ENCODE measurements around the gene CLDN6.

CLDN6 gene

GRCh38 chr16:2987286-2987685 lies 30.7 kb downstream of the CLDN6 start:
- no peak for DNase-seq (ENCODE audit: low read depth)

DNA sequence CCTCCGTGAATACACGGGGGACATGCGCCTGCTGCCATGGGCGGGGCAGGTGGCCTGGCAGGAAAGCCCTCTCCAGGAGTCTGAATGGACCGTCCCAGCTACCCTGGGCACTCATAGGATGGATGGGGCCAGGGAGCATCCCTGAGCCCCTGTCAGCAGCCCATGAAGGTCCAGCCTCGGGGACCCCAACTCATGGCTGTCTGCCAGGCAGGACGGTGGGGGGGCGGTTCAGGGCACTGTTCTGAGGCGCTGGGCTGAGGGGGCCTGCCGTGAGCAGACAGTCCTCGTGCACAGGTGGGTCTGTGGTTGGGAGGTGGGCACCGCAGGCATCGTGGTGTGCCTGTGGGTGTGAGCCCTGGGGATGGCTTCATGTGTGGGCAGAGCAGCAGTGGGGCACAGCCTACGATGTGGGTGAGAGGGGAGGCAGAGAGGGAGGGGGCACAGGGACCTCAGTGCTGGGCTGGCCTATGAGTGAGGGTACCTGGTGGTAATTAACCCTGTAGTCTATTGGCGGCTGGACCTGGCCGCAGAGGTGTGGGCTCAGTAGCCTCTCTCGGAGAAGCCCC lies 31.3 kb downstream of the CLDN6 start:
- DNase-seq (ENCODE audit: low read depth), result no peak

- DNase-seq (ENCODE audit: low read depth), result no peak
Observed at GRCh38 chr16:2985893-2986355, 32.1 kb downstream of the CLDN6 start.

- DNase-seq (ENCODE audit: low read depth), result no peak
Observed at GRCh38 chr16:2985462-2985861, 32.5 kb downstream of the CLDN6 start.

- DNase-seq (ENCODE audit: low read depth), result peak; percentile 35
Observed at GRCh38 chr16:2983706-2984136, 34.3 kb downstream of the CLDN6 start.

GRCh38 chr16:2982402-2982801 lies 35.6 kb downstream of the CLDN6 start:
- no peak for DNase-seq (ENCODE audit: low read depth)

- DNase-seq (ENCODE audit: low read depth), result no peak
Observed at GRCh38 chr16:2981899-2982250, 36.1 kb downstream of the CLDN6 start.

- DNase-seq (ENCODE audit: low read depth), result no peak
Observed at GRCh38 chr16:2981177-2981898, 36.6 kb downstream of the CLDN6 start.

DNA sequence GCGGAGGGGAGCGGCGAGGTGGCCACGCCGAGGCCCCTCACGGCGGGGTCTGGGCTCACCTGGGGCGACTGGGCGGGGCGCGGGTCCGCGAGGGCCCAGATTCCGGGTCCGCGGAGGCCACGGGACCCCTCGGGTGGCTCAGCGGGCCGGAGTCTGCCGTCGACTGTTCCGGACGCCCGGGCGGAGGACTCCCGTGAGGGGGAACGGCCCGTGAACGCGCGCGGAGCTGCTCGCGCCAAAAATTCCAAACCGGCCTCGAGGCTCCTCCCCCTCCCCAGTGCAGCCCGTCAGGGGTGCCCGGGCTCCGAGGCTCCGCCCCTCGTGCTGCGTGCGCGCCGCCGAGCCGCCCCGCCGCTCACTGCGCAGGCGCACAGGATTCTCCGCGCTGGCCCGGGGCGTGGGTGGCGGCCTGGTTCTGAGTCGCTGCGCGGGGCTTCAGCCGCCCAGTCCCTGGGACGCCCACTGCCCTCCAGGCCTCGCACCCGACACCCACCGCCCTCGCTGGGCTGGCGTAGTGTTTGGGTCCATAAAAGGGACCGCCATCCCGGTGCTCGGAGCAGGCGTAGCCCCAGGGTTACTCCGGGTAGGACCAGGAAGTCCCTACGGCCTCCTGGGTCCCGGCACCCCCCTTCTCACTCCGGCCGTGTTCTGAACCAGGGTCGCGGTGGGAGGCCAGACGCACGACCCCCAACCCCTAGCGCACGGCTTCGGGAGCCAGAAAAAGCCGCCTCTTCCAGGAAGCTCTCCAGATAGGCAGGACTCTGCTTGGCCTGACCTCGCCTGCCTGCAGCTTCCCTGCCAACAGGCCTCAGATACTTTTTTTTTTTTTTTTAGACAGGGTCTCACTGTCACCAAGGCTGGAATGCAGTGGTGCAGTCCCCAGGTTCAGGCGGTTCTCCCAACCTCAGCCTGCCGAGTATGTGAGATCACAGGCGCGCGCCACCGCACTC lies 37.5 kb downstream of the CLDN6 start, which contains the start of gene PKMYT1:
Gene PKMYT1 (minus strand): TSS at position 220 of the 950 bp plus-strand sequence. CDS start 789 bp downstream, outside the sequence.
- peak; percentile 82 for DNase-seq (ENCODE audit: low read depth)

GRCh38 chr16:2979669-2980226 lies 38.2 kb downstream of the CLDN6 start:
- no peak for DNase-seq (ENCODE audit: low read depth)

GRCh38 chr16:2977440-2977839 lies 40.5 kb downstream of the CLDN6 start:
- no peak for DNase-seq (ENCODE audit: low read depth)

DNA sequence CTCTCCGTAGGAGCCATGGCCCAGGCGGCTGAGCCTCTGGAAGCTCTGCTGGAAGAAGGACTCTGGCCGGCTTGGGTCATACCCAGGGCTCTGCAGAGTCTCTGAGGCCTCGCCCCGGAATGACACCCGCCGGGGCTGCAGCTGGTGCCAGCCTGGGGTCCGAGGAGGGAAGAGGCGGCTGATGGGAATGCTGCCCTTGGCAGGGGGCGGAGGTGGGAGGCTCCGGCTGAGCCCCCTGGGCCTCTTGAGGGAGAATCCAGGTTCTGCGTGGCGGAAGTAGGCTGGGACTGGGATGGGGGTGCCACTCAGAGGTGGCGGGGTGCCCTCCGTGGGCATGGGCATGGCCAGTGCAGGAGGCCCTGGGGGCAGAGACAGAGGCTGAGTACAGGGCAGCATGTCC lies 41.3 kb downstream of the CLDN6 start:
- DNase-seq (ENCODE audit: low read depth), result no peak

DNA sequence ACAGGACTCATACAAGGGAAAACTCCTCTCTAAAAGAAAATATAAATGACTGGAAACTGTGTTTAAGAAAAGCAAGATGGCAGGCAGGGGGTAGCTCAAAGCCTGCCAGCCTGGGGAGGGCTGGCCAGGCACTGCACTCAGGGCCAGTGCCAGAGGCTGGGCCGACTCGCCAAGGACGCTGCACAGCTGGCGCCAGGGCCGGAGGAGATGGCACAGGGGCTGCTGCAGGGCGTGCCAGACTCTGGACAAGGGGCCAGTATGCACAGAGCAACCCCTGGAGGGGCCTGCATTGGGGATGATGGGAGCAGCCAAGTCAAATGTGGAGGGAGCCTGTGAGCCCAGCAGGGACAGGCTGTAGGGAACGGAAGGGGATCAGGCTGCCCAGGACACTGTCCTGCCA lies 41.8 kb downstream of the CLDN6 start:
- DNase-seq (ENCODE audit: low read depth), result no peak

GRCh38 chr16:2975161-2975795 lies 42.7 kb downstream of the CLDN6 start:
- DNase-seq (ENCODE audit: low read depth), result no peak

DNA sequence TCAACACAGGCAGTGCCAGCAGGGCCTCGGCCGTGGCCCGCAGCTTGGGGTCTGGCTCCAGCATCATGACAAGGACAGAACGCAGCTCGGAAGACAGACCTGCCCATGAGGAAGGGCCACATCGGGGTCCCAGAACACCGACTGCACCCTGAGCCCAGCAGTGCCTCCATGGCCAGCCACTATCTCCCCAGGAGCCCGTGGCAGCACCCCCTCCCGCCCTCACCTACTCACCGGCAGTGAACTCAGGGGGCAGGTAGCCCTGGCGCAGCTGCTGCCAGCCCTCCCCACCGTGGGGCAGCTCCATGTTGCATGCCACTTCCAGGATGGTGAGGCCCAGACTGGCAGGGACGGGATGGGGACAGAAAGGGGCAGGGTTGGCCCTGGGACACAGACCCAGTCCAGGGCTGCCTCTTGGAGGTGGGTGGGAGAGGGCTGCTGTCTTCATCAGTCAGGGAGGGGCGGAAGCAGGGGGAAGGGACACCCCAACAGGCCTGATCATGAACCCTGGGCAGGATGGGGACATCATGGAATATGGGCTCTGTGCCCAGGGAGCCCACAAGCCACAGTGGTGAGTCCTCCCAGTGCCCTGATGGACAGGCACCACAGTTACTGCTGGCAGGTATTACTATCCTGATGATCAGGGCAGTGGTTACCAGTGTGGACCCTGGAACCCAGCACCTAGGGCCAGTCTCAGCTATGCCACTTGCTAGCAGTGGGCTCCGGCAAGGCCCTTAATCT lies 43.5 kb downstream of the CLDN6 start:
- no peak for DNase-seq (ENCODE audit: low read depth)

DNA sequence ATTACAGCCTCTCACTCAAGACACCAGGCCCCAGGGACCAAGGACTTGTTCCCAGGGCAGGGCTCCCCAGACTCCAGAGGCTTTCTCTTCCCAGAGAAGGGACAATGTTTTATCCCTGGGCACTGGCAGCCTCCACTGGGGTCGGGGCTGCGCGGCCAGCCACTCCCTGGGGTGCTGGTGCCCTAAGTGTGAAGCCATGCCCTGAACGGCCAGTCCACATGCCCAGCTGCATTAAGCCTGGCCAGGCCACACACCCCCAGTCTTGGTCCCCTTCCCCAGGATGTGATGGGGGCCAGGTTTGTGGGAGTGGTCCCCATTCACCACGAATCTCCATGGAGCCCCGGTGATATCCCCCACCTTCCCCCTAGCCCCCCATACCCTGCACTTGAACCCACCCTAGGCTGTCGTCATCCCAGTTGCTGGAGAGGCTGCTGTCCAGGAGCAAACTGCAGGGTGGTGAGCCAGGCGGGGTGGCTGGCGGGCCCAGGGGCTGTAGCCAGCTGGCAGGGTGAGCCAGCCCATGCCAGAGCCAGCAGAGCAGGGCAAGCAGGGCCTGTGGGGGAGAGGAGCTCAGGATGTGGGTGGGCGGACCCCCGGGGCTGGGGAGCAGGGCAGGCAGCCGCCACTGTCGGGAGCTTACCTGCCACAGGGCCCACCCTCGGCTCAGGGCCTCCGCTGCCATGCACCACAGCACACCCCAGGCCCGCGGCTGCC lies 44.2 kb downstream of the CLDN6 start:
- DNase-seq (ENCODE audit: low read depth), result no peak

GRCh38 chr16:2973093-2973492 lies 44.9 kb downstream of the CLDN6 start:
- no peak for DNase-seq (ENCODE audit: low read depth)

GRCh38 chr16:2971985-2972784 lies 45.8 kb downstream of the CLDN6 start:
- DNase-seq (ENCODE audit: low read depth), result no peak

DNA sequence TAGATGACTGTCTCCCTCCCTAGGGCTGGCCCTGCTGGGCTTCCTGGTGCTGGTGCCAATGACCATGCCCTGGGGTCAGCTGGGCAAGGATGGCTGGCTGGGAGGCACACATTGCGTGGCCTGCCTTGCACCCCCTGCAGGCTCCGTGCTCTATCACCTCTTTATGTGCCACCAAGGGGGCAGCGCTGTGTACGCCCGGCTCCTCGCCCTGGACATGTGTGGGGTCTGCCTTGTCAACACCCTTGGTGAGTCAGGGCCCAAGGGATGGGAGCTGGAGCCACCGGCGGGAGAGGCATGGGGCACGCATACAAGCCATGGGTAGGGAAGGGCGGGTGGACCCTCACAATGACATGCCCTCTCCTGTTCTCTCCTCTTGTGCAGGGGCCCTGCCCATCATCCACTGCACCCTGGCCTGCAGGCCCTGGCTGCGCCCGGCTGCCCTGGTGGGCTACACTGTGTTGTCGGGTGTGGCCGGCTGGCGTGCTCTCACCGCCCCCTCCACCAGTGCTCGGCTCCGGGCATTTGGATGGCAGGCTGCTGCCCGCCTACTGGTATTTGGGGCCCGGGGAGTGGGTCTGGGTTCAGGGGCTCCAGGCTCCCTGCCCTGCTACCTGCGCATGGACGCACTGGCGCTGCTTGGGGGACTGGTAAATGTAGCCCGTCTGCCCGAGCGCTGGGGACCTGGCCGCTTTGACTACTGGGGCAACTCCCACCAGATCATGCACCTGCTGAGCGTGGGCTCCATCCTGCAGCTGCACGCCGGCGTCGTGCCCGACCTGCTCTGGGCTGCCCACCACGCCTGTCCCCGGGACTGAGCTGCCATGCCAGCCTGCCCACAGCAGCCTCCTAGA lies 46.6 kb downstream of the CLDN6 start:
- DNase-seq (ENCODE audit: low read depth), result no peak
